Activated CD4-positive, alpha-beta T cell treated with anti-CD3 and anti-CD28 coated beads, Interleukin-2, amount 50 U/mL, for 24 hours (primary cell): ENCODE data around the gene ZNF235.
"Not testable (repeated sequence)": the region's sequence is repeated elsewhere in the genome, so short reads cannot be mapped to it uniquely, and the experiment has no call there.

Experiments
- DNase-seq, 2 donors: peaks; one replicate each; pipeline ENCODE4 v3.0.0-alpha.2; 2020; ENCODE audit warnings: low read depth in 1 of 2, low spot score in 1 of 2

ZNF235 gene

GRCh38 chr19:44258136-44258535 is 46.7 kb downstream of the ZNF235 start:
- no peak for DNase-seq

GRCh38 chr19:44255705-44256411 is 49.0 kb downstream of the ZNF235 start:
- DNase-seq, result no peak

- DNase-seq, result no peak
Measured at GRCh38 chr19:44254496-44254895, 50.3 kb downstream of the ZNF235 start.

GRCh38 chr19:44253392-44253791 is 51.4 kb downstream of the ZNF235 start:
- DNase-seq, result not testable (repeated sequence)

- not testable (repeated sequence) for DNase-seq
Measured at GRCh38 chr19:44252332-44252731, 52.5 kb downstream of the ZNF235 start.

GRCh38 chr19:44236384-44236783 is 68.4 kb downstream of the ZNF235 start:
- no peak for DNase-seq
